PC-3 (cell line): ENCODE data around the gene EIF3B.

ENCODE experiments used
- CTCF ChIP-seq: fragments of 300-600 bp; sonication (generic); conservative IDR thresholded peaks from 2 replicates; pipeline ENCODE4 v1.5.1; 2017; ENCODE audit warnings: antibody characterized with exemption, low read depth, mild to moderate bottlenecking, low read length
- EZH2phosphoT487 ChIP-seq: fragments of 300-600 bp; sonication (generic); IDR thresholded peaks from 2 replicates; pipeline ENCODE4 v1.6.1; 2018; ENCODE audit warnings: mild to moderate bottlenecking, antibody characterized with exemption, low read length, borderline replicate concordance

DNA sequence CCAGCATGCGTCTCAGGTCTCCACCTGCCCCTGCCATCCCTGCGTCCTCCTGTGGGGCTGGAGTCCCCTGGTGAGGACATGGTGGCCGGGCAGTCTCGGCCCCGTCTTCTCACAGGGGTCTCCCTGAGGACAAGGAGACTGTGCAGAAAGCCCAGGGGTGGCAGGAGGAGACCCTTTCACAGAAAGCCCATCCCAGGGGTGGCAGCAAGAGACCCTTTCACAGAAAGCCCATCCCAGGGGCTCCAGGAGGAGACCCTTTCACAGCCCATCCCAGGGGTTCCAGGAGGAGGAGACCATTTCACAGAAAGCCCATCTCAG is 34.0 kb downstream of the EIF3B start:
- TF ChIP-seq CTCF (no peak), EZH2phosphoT487 (no peak)
